H1 (cell line): ENCODE measurements around the gene TEAD4. TPM values are rescaled to one million over a fixed set of nuclear protein-coding genes. Genes with fewer than 3 reads are reported as not detected.

ENCODE experiments used
- CTCF ChIA-PET: fragments of 300-600 bp; sonication (Branson Sonifier 250); formaldehyde crosslinking; loops from one replicate; lab custom pipeline; 2021; ENCODE audit not compliant: partially characterized antibody; lab: Charles Lee
- POLR2A ChIA-PET: fragments of 300-600 bp; sonication (Branson Sonifier 250); formaldehyde crosslinking; loops from one replicate; lab custom pipeline; 2021; ENCODE audit warnings: inconsistent platforms; ENCODE audit not compliant: partially characterized antibody; lab: Charles Lee
- DNase-seq, 2 experiments: peaks; one replicate each; pipeline versions ENCODE4 v3.0.0 to v3.0.0-alpha.2; 2010 to 2022; ENCODE audit warnings: low spot score in 2 of 2, low read depth in 1 of 2, mixed read lengths in 1 of 2
- FAIRE-seq: peaks from 2 replicates; lab custom pipeline; 2011; peaks lifted over from hg19 to GRCh38; lab: Jason Lieb, UNC
- H2AFZ ChIP-seq: 2 replicates; pipeline ENCODE4 v1.8.1; 2012; ENCODE audit warnings: low read length, inconsistent platforms
- H2AK5ac ChIP-seq: 2 replicates; pipeline ENCODE4 v1.6.1; 2013; ENCODE audit warnings: low read depth, low read length
- H2BK120ac ChIP-seq: replicated peaks from 2 replicates; pipeline ENCODE3; 2013; ENCODE audit warnings: low read depth, low read length, inconsistent platforms
- H2BK12ac ChIP-seq: 2 replicates; pipeline ENCODE4 v1.6.1; 2013; ENCODE audit warnings: low read depth, low read length
- H2BK15ac ChIP-seq: 2 replicates; pipeline ENCODE4 v1.6.1; 2013; ENCODE audit warnings: low read length
- H2BK20ac ChIP-seq: 2 replicates; pipeline ENCODE4 v1.6.1; 2013; ENCODE audit warnings: low read length
- H2BK5ac ChIP-seq: 2 replicates; pipeline ENCODE4 v1.6.1; 2013; ENCODE audit warnings: low read depth, low read length
- H3K14ac ChIP-seq: 2 replicates; pipeline ENCODE4 v1.6.1; 2013; ENCODE audit warnings: inconsistent platforms; ENCODE audit not compliant: insufficient read length
- H3K18ac ChIP-seq: 2 replicates; pipeline ENCODE4 v1.6.1; 2013; ENCODE audit warnings: low read length; ENCODE audit errors: extremely low read depth
- H3K23ac ChIP-seq: 2 replicates; pipeline ENCODE4 v1.6.1; 2013; ENCODE audit warnings: inconsistent platforms; ENCODE audit not compliant: insufficient read length
- H3K23me2 ChIP-seq: 2 replicates; pipeline ENCODE4 v1.6.1; 2013; ENCODE audit warnings: low read depth, low read length
- H3K27ac ChIP-seq: 2 replicates; pipeline ENCODE4 v1.6.1; 2011; ENCODE audit warnings: low read depth, low read length, inconsistent platforms
- H3K27me3 ChIP-seq, 4 experiments: replicated peaks in 1 of 4; 1 replicate in 1 of 4; 2 replicates in 3 of 4; pipeline versions ENCODE4 v1.6.1 to v1.8.1; 2011 to 2013; ENCODE audit warnings: low read length in 3 of 4, mild to moderate bottlenecking in 3 of 4, inconsistent platforms in 2 of 4, mixed read lengths in 2 of 4, moderate library complexity in 1 of 4; ENCODE audit not compliant: control insufficient read depth in 3 of 4, insufficient read depth in 3 of 4; ENCODE audit errors: extremely low read depth in 1 of 4
- H3K36me3 ChIP-seq, 4 experiments: 2 replicates each; pipeline versions ENCODE4 v1.6.1 to v1.8.1; 2011 to 2013; ENCODE audit warnings: mild to moderate bottlenecking in 4 of 4, low read length in 3 of 4, moderate library complexity in 2 of 4, control low read depth in 1 of 4, inconsistent platforms in 1 of 4; ENCODE audit not compliant: insufficient read depth in 4 of 4, control insufficient read depth in 2 of 4
- H3K4ac ChIP-seq: replicated peaks from 2 replicates; pipeline ENCODE3; 2013; ENCODE audit warnings: low read length, low read depth, mixed read lengths, inconsistent platforms; ENCODE audit not compliant: insufficient read length
- H3K4me1 ChIP-seq, 4 experiments: replicated peaks in 1 of 4; 1 replicate in 1 of 4; 2 replicates in 3 of 4; pipeline versions ENCODE4 v1.6.1 to v1.8.1; 2011 to 2013; ENCODE audit warnings: low read length in 3 of 4, inconsistent platforms in 2 of 4, mixed read lengths in 1 of 4; ENCODE audit not compliant: insufficient read depth in 4 of 4, control insufficient read depth in 3 of 4
- H3K4me2 ChIP-seq, 2 experiments: 2 replicates each; pipeline versions ENCODE4 v1.6.1 to v1.8.1; 2011 to 2013; ENCODE audit warnings: low read depth in 2 of 2, low read length in 2 of 2, control low read depth in 1 of 2, inconsistent platforms in 1 of 2, mild to moderate bottlenecking in 1 of 2; ENCODE audit not compliant: insufficient read depth in 1 of 2
- H3K4me3 ChIP-seq, 4 experiments: fragments of 200-600, 300-600 bp in 1 of 4; sonication (generic), shearing (Covaris generic), sonication (Bioruptor Twin) in 1 of 4; 2 replicates each; pipeline versions ENCODE4 v1.5.1 to v1.8.1; 2011 to 2016; ENCODE audit warnings: low read length in 4 of 4, low read depth in 3 of 4, control low read depth in 2 of 4, inconsistent platforms in 2 of 4, mild to moderate bottlenecking in 2 of 4, mixed read lengths in 1 of 4, moderate library complexity in 1 of 4; ENCODE audit not compliant: insufficient read depth in 2 of 4; ENCODE audit errors: extremely low read depth in 1 of 4
- H3K56ac ChIP-seq: replicated peaks from 2 replicates; pipeline ENCODE3; 2013; ENCODE audit warnings: low read depth, mild to moderate bottlenecking, mixed read lengths, low read length, inconsistent platforms; ENCODE audit not compliant: insufficient read length
- H3K79me1 ChIP-seq: 2 replicates; pipeline ENCODE4 v1.6.1; 2013; ENCODE audit warnings: low read depth, low read length, control low read depth
- H3K79me2 ChIP-seq, 2 experiments: 2 replicates each; pipeline versions ENCODE4 v1.6.1 to v1.8.1; 2012 to 2013; ENCODE audit warnings: low read length in 2 of 2, mild to moderate bottlenecking in 2 of 2, inconsistent platforms in 1 of 2; ENCODE audit not compliant: insufficient read depth in 2 of 2, control insufficient read depth in 1 of 2
- H3K9ac ChIP-seq, 4 experiments: replicated peaks in 1 of 4; 1 replicate in 1 of 4; 2 replicates in 3 of 4; pipeline versions ENCODE4 v1.6.1 to v1.8.1; 2011 to 2013; ENCODE audit warnings: low read depth in 3 of 4, low read length in 3 of 4, control low read depth in 2 of 4, mild to moderate bottlenecking in 2 of 4, moderate library complexity in 2 of 4, inconsistent platforms in 1 of 4; ENCODE audit errors: extremely low read depth in 1 of 4
- H3K9me3 ChIP-seq, 2 experiments: 2 replicates each; pipeline versions ENCODE4 v1.6.1 to v1.8.1; 2012 to 2013; ENCODE audit warnings: mild to moderate bottlenecking in 2 of 2, moderate library complexity in 2 of 2, control low read depth in 1 of 2, inconsistent platforms in 1 of 2, low read depth in 1 of 2, low read length in 1 of 2, mixed read lengths in 1 of 2; ENCODE audit not compliant: insufficient read depth in 2 of 2
- H4K20me1 ChIP-seq, 2 experiments: replicated peaks in 1 of 2; 2 replicates each; pipeline versions ENCODE3 to v1.8.1; 2011 to 2013; ENCODE audit warnings: inconsistent platforms in 2 of 2, low read length in 2 of 2, mild to moderate bottlenecking in 1 of 2; ENCODE audit not compliant: insufficient read depth in 2 of 2, control insufficient read depth in 1 of 2
- H4K5ac ChIP-seq: 2 replicates; pipeline ENCODE4 v1.6.1; 2013; ENCODE audit warnings: low read length, low read depth, mixed read lengths, inconsistent platforms; ENCODE audit not compliant: insufficient read length
- H4K8ac ChIP-seq: 2 replicates; pipeline ENCODE4 v1.8.0; 2013; ENCODE audit warnings: mild to moderate bottlenecking, moderate library complexity, low read length, inconsistent platforms; ENCODE audit not compliant: insufficient read depth; ENCODE audit errors: extremely low read depth
- H4K91ac ChIP-seq: replicated peaks from 2 replicates; pipeline ENCODE3; 2013; ENCODE audit warnings: low read length, mixed read lengths, inconsistent platforms; ENCODE audit not compliant: insufficient read length
- USF2 ChIP-seq: IDR thresholded peaks from 2 replicates; pipeline ENCODE4 v1.6.1; 2011; ENCODE audit warnings: low read length, improper control_type of control experiment
- whole genome bisulfite sequencing, 2 experiments: shearing (Covaris generic) in 1 of 2; methylation state at CpG; one replicate each; pipeline versions ENCODE4 v1.1.6 to v1.1.7; 2013 to 2015; ENCODE audit warnings: low lambda C conversion rate in 2 of 2, mixed read lengths in 2 of 2, inconsistent platforms in 1 of 2, low coverage in 1 of 2, missing lambda C conversion rate in 1 of 2; ENCODE audit not compliant: insufficient replicate concordance in 2 of 2, insufficient coverage in 1 of 2, insufficient read length in 1 of 2; ENCODE audit errors: extremely low coverage in 1 of 2, missing lambda C conversion rate in 1 of 2; 5-methylcytosine and 5-hydroxymethylcytosine counted together
- polyA plus RNA-seq, 7 experiments: library from polyadenylated mRNA; depleted of rRNA in 3 of 7; stranded (reverse) in 5 of 7; unstranded in 2 of 7; fragments of >200 nt in 5 of 7; fragments of 200-250 nt in 2 of 7; gene quantifications; 1 replicate in 5 of 7; 2 replicates in 1 of 7; 4 replicates in 1 of 7; pipeline versions ENCODE4 v1.2.1 to v1.2.3, GENCODE V29; 2011 to 2013; ENCODE audit warnings: missing spikeins in 2 of 7, mixed read lengths in 2 of 7
- total RNA-seq: library from RNA; stranded (reverse); fragmentation: NEBNext Ultra II Directional; extraction: Animal tissue kit (Norgen Biotek cat#: 25700); gene quantifications from 2 replicates; pipeline ENCODE4 v1.2.1, GENCODE V29; 2021

TEAD4 gene
- total and polyA plus RNA-seq, 2 of the 8 experiments (the other 6 are each of a cell fraction or from before 2014, with no cell fraction given): 56.7 to 116 TPM

DNA sequence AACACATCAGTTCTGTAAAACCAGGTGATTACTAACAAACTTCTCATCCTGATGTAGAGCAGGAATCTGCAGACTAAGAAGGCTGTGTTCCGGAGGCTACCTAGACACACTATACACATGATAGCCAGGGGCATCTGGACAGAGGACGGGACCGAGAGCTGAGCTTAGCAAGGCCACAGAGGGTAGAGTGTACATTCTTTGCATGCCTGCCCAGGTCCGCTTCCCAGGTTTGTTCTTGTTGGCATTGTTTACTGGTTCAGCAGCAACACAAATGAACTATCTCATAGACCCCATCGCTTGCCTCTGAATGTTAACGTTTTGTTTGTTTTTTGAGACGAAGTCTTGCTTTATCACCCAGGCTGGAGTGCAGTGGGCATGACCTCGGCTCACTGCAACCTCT, 17.7 kb upstream of the TEAD4 start:
- Histone ChIP-seq H4K5ac (no peak overlapping the region), H4K20me1 (peaks cover 0 to 2% of the 10 kb centered on the region in 2 experiments), H3K79me1 (no peaks in the 10 kb centered on the region), H3K4ac (no peak overlapping the region), H2AK5ac (no peak overlapping the region), H2AFZ (no peak overlapping the region), H2BK5ac (no peak overlapping the region), H3K18ac (no peak overlapping the region), H3K9ac (no peak overlapping the region), H3K23me2 (no peaks in the 10 kb centered on the region), H2BK12ac (no peak overlapping the region), H2BK120ac (no peak overlapping the region), H3K79me2 (no peaks in the 10 kb centered on the region), H3K23ac (no peak overlapping the region), H3K36me3 (peaks cover 0 to 20% (median 0%) of the 10 kb centered on the region in 4 experiments; a peak in 3 of 8 replicates), H4K8ac (no peak overlapping the region)
- no peak for FAIRE-seq
- 94% methylated on average over 8 of the region's 8 CpGs; no CpG with 5 or more reads in 1 of the 2 experiments for WGBS, 2 experiments
- ChIA-PET CTCF (interaction anchor here (0.7 to 9.9 kb wide), 7 partner anchors 11 to 116 kb away, joined by 3 to 143 read pairs (median 3); partner anchors contain the start of gene TULP3), POLR2A (interaction anchor here (1.1 kb wide), 2 partner anchors 11 to 20 kb away, joined by 3 read pairs; no protein-coding TSS in a partner anchor)
- no peak for TF ChIP-seq USF2
- TF ChIP-seq, all 59 proteins: peak for 0
- H3K9me3 ChIP-seq: no peaks in the 10 kb centered on the region
- no peak for DNase-seq
- no peaks in the 10 kb centered on the region; a peak in 1 of 7 replicates for H3K27me3 ChIP-seq
- H2BK20ac ChIP-seq: no peak overlapping the region
- H3K14ac ChIP-seq: no peak overlapping the region
- no peaks in the 10 kb centered on the region for H3K4me1 ChIP-seq
- no peak overlapping the region for H3K27ac ChIP-seq
- no peak overlapping the region for H4K91ac ChIP-seq
- H3K4me2 ChIP-seq: no peak overlapping the region
- no peak overlapping the region for H3K56ac ChIP-seq
- H3K4me3 ChIP-seq: no peak overlapping the region
- H2BK15ac ChIP-seq: no peak overlapping the region
